CD8-positive, alpha-beta memory T cell (primary cell): ENCODE results near the gene TXNDC5. TPM values are rescaled to one million over a fixed set of nuclear protein-coding genes. Genes with fewer than 3 reads are reported as not detected.

Source experiments
- CTCF ChIA-PET: fragments of 350-600 bp; sonication (Branson Sonifier 250); formaldehyde crosslinking; loops from one replicate; lab custom pipeline; 2021; ENCODE audit warnings: antibody characterized with exemption; lab: Charles Lee
- POLR2A ChIA-PET: fragments of 350-600 bp; sonication (Branson Sonifier 250); formaldehyde crosslinking; loops from one replicate; lab custom pipeline; 2021; ENCODE audit warnings: antibody characterized with exemption; lab: Charles Lee
- DNase-seq, 5 donors: peaks; one replicate each; pipeline versions ENCODE4 v3.0.0 to v3.0.0-alpha.2; 2020 to 2022; ENCODE audit warnings: mixed read lengths in 1 of 5
- H3K27ac ChIP-seq: one replicate; pipeline ENCODE4 v1.7.0; 2013; ENCODE audit warnings: low read depth, mild to moderate bottlenecking, low read length, moderate library complexity
- H3K27me3 ChIP-seq: 2 replicates; pipeline ENCODE4 v1.7.0; 2013; ENCODE audit warnings: low read length, mild to moderate bottlenecking; ENCODE audit not compliant: insufficient read depth, poor library complexity, severe bottlenecking
- H3K36me3 ChIP-seq: 2 replicates; pipeline ENCODE4 v1.7.0; 2013; ENCODE audit warnings: mild to moderate bottlenecking, low read length, moderate library complexity; ENCODE audit not compliant: insufficient read depth
- H3K4me1 ChIP-seq: 2 replicates; pipeline ENCODE4 v1.7.0; 2013; ENCODE audit warnings: mild to moderate bottlenecking, low read length, moderate library complexity; ENCODE audit not compliant: insufficient read depth
- H3K4me3 ChIP-seq: 2 replicates; pipeline ENCODE4 v1.7.0; 2013; ENCODE audit warnings: mild to moderate bottlenecking, low read length
- H3K9me3 ChIP-seq: 2 replicates; pipeline ENCODE4 v1.7.0; 2013; ENCODE audit warnings: mild to moderate bottlenecking, low read length
- H3K27ac Mint-ChIP-seq, 8 donors: one replicate each; pipeline ENCODE4 v1.8.0; 2020 to 2021; ENCODE audit warnings: mixed read lengths in 8 of 8, mild to moderate bottlenecking in 6 of 8, inconsistent platforms in 3 of 8, moderate library complexity in 3 of 8
- H3K27me3 Mint-ChIP-seq, 2 donors: one replicate each; pipeline ENCODE4 v1.8.0; 2020 to 2021; ENCODE audit warnings: mixed read lengths in 2 of 2, mild to moderate bottlenecking in 1 of 2, moderate library complexity in 1 of 2
- H3K36me3 Mint-ChIP-seq, 3 donors: one replicate each; pipeline ENCODE4 v1.8.0; 2020 to 2021; ENCODE audit warnings: mixed read lengths in 3 of 3, inconsistent platforms in 1 of 3, mild to moderate bottlenecking in 1 of 3
- H3K4me1 Mint-ChIP-seq, 3 donors: one replicate each; pipeline ENCODE4 v1.8.0; 2020 to 2021; ENCODE audit warnings: mixed read lengths in 3 of 3, inconsistent platforms in 1 of 3, mild to moderate bottlenecking in 1 of 3
- H3K4me3 Mint-ChIP-seq, 7 donors: one replicate each; pipeline ENCODE4 v1.8.0; 2020 to 2021; ENCODE audit warnings: mixed read lengths in 7 of 7, mild to moderate bottlenecking in 6 of 7, moderate library complexity in 4 of 7, inconsistent platforms in 2 of 7
- H3K9me3 Mint-ChIP-seq, 5 donors: one replicate each; pipeline ENCODE4 v1.8.0; 2020 to 2022; ENCODE audit warnings: mixed read lengths in 5 of 5, mild to moderate bottlenecking in 3 of 5, moderate library complexity in 2 of 5, inconsistent platforms in 1 of 5
- polyA plus RNA-seq: library from polyadenylated mRNA; unstranded; fragments of 300-500 nt; fragmentation: Illumina TruSeq; gene quantifications from one replicate; pipeline ENCODE4 v1.2.3, GENCODE V29; 2021
- total RNA-seq, 2 experiments: library from RNA; stranded (reverse); gene quantifications; one replicate each; pipeline ENCODE4 v1.2.3, GENCODE V29; 2021

The TXNDC5 gene
- total and polyA plus RNA-seq, 3 experiments from 2014 or later: 34.7 to 79.8 (median 77.9) TPM

GRCh38 chr6:7939184-7939863 lies 28.7 kb upstream of the TXNDC5 start:
- Mint-ChIP-seq H3K9me3 (peaks cover 0 to 6% (median 3%) of the 10 kb centered on the region in 5 donors), H3K27me3 (peaks cover 20 to 23% of the 10 kb centered on the region in 2 donors), H3K27ac (no peak overlapping the region), H3K4me3 (no peak overlapping the region), H3K36me3 (no peaks in the 10 kb centered on the region), H3K4me1 (no peaks in the 10 kb centered on the region)
- peaks cover 4% of the 10 kb centered on the region for H3K27me3 ChIP-seq
- no peak overlapping the region for H3K27ac ChIP-seq
- ChIA-PET CTCF (no interaction called here), POLR2A (interaction anchor here (0.5 kb wide), 1 partner anchor 181 kb away, joined by 4 read pairs; no protein-coding TSS in a partner anchor)
- no peaks in the 10 kb centered on the region for H3K36me3 ChIP-seq
- no peak overlapping the region for H3K4me3 ChIP-seq
- no peaks in the 10 kb centered on the region for H3K9me3 ChIP-seq
- no peaks in the 10 kb centered on the region for H3K4me1 ChIP-seq
- DNase-seq: no peak

DNA sequence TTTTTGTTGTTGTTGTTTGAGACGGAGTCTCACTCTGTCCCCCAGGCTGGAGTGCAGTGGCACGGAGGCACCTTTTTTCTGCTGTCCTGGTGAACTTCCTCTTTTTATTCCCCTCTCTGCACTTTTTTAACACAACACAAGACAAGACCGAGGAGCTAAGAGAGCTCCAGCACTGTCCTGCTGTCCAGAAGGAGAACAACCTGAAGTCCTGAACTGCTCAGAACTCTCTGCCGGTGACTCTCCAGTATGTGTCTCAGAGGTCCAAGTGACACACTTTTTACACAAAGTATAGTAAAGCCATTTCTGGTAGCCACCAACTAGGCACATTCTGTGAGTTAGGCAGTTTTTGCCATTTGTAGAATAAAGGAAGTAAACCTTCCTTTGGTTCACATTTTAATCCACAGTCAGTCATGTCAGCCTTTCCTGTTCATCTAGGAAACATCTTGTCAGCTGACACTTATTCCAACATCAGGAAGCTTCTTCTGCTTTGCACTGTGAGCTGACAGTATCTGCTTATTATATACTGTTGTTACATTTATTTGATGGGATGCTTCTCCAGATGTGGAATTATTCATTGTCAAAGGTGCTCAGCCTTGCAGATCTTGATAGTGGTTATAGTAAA lies 28.1 kb upstream of the TXNDC5 start:
- Mint-ChIP-seq H3K4me1 (no peaks in the 10 kb centered on the region), H3K4me3 (no peak overlapping the region), H3K27ac (no peak overlapping the region), H3K27me3 (peaks cover 20 to 23% of the 10 kb centered on the region in 2 donors), H3K36me3 (no peaks in the 10 kb centered on the region), H3K9me3 (peaks cover 0 to 6% (median 0%) of the 10 kb centered on the region in 5 donors)
- Histone ChIP-seq H3K27ac (no peak overlapping the region), H3K27me3 (peaks cover 4% of the 10 kb centered on the region), H3K9me3 (no peaks in the 10 kb centered on the region), H3K4me3 (no peak overlapping the region), H3K4me1 (no peaks in the 10 kb centered on the region), H3K36me3 (no peaks in the 10 kb centered on the region)
- CTCF ChIA-PET: no interaction called here
- DNase-seq: no peak
- POLR2A ChIA-PET: no interaction called here

DNA sequence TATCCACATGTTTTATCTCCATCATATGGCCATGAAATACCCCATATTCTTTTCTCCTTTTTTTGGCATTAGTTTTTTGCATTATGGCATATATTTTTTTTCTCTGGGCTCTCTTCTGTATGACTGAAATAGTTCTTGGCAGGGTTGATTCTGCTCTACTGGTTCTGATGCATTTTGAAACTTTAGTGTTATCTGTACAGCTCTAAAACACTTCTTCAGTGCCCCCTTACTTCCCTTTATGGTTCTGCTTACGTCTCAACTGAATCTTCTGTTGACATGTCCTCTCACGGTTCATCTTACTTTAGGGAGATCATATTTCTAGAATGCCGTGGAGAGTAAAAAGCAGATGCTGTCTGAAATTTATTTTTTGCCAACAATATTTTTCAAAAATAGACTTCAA lies 23.2 kb upstream of the TXNDC5 start:
- Mint-ChIP-seq H3K27me3 (peaks cover 10 to 11% of the 10 kb centered on the region in 2 donors), H3K36me3 (no peaks in the 10 kb centered on the region), H3K27ac (no peak overlapping the region), H3K4me3 (no peak overlapping the region), H3K4me1 (no peaks in the 10 kb centered on the region), H3K9me3 (peaks cover 0 to 3% (median 0%) of the 10 kb centered on the region in 5 donors)
- DNase-seq: no peak
- ChIA-PET CTCF (no interaction called here), POLR2A (no interaction called here)
- Histone ChIP-seq H3K27me3 (no peaks in the 10 kb centered on the region), H3K36me3 (no peaks in the 10 kb centered on the region), H3K4me1 (no peaks in the 10 kb centered on the region), H3K27ac (no peak overlapping the region), H3K4me3 (no peak overlapping the region), H3K9me3 (no peaks in the 10 kb centered on the region)

GRCh38 chr6:7932625-7933024 lies 22.0 kb upstream of the TXNDC5 start:
- CTCF ChIA-PET: no interaction called here

DNA sequence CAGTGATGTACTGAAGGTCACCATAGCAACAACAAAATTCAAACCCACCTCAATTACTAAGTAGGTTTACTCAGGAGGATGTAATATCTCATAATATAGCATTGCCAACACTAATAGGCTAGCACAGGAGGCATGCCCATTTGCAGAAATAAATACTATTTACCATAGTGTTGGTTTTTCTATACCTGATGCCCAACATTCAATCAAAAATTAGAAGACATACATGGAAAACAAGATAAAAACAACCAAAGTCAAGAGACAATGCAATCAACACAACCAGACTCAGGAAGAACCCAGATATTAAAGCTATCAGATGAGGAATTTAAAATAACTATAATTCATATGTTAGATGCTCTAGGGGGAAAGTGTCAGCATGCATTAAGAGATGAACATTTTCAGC lies 14.3 kb upstream of the TXNDC5 start:
- POLR2A ChIA-PET: no interaction called here
- H3K4me3 ChIP-seq: no peak overlapping the region

More at GRCh38 chr6:7932625-7933024, 22.0 kb upstream of the TXNDC5 start:
- POLR2A ChIA-PET: no interaction called here
- Histone ChIP-seq H3K4me3 (no peak overlapping the region), H3K9me3 (no peaks in the 10 kb centered on the region), H3K36me3 (no peaks in the 10 kb centered on the region), H3K4me1 (no peaks in the 10 kb centered on the region), H3K27me3 (no peaks in the 10 kb centered on the region), H3K27ac (no peak overlapping the region)
- Mint-ChIP-seq H3K9me3 (peaks cover 0 to 3% (median 0%) of the 10 kb centered on the region in 5 donors), H3K4me3 (no peak overlapping the region), H3K36me3 (no peaks in the 10 kb centered on the region), H3K27me3 (peaks cover 11 to 17% of the 10 kb centered on the region in 2 donors), H3K27ac (no peak overlapping the region), H3K4me1 (no peaks in the 10 kb centered on the region)
- no peak for DNase-seq

DNA sequence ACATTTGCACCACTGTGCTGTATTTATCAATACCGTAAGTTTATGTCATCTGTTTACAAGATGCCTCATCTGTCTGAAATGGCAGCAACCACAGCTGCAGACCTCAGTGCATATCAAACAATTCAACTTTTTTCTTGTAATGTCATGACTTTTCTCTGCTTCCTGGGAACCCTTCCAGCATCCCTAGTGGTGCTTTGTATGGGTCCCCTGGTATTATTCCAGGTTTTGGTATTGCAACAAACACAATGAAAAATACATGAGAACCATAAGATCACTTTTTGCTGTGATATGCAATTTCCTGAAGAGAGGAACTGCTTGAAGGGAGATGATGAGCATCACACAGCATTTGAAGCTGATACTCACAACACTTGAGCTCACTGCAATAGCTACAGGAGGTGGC lies 12.0 kb upstream of the TXNDC5 start:
- Histone ChIP-seq H3K9me3 (no peaks in the 10 kb centered on the region), H3K27ac (no peak overlapping the region), H3K27me3 (no peaks in the 10 kb centered on the region), H3K36me3 (no peaks in the 10 kb centered on the region), H3K4me3 (no peak overlapping the region), H3K4me1 (no peaks in the 10 kb centered on the region)
- POLR2A ChIA-PET: no interaction called here
- CTCF ChIA-PET: no interaction called here
- no peak for DNase-seq
- Mint-ChIP-seq H3K9me3 (peaks cover 6 to 21% (median 17%) of the 10 kb centered on the region in 5 donors), H3K4me3 (no peak overlapping the region), H3K36me3 (peaks cover 0 to 16% (median 0%) of the 10 kb centered on the region in 3 donors), H3K27me3 (peaks cover 13 to 23% of the 10 kb centered on the region in 2 donors), H3K27ac (no peak overlapping the region), H3K4me1 (no peaks in the 10 kb centered on the region)

More for the DNA sequence above, 14.3 kb upstream of the TXNDC5 start:
- no peak for DNase-seq
- H3K27me3 ChIP-seq: no peaks in the 10 kb centered on the region
- no peaks in the 10 kb centered on the region for H3K9me3 ChIP-seq
- Mint-ChIP-seq H3K36me3 (peaks cover 0 to 16% (median 0%) of the 10 kb centered on the region in 3 donors), H3K27me3 (peaks cover 19 to 20% of the 10 kb centered on the region in 2 donors), H3K27ac (no peak overlapping the region), H3K9me3 (peaks cover 6 to 21% (median 17%) of the 10 kb centered on the region in 5 donors), H3K4me3 (no peak overlapping the region), H3K4me1 (no peaks in the 10 kb centered on the region)
- H3K36me3 ChIP-seq: no peaks in the 10 kb centered on the region
- H3K27ac ChIP-seq: no peak overlapping the region
- CTCF ChIA-PET: interaction anchor here (0.6 kb wide), 1 partner anchor 182 kb away, joined by 3 read pairs; no protein-coding TSS in a partner anchor
- no peaks in the 10 kb centered on the region for H3K4me1 ChIP-seq

- Histone ChIP-seq H3K36me3 (no peaks in the 10 kb centered on the region), H3K4me1 (no peaks in the 10 kb centered on the region), H3K27me3 (no peaks in the 10 kb centered on the region), H3K27ac (no peak overlapping the region), H3K9me3 (no peaks in the 10 kb centered on the region), H3K4me3 (no peak overlapping the region)
- Mint-ChIP-seq H3K27ac (no peak overlapping the region), H3K36me3 (peaks cover 0 to 16% (median 0%) of the 10 kb centered on the region in 3 donors), H3K4me1 (no peaks in the 10 kb centered on the region), H3K27me3 (peaks cover 10 to 23% of the 10 kb centered on the region in 2 donors), H3K9me3 (peaks cover 6 to 21% (median 15%) of the 10 kb centered on the region in 5 donors), H3K4me3 (no peak overlapping the region)
- ChIA-PET POLR2A (no interaction called here), CTCF (no interaction called here)
- no peak for DNase-seq
Observed at GRCh38 chr6:7921632-7922092, 11.1 kb upstream of the TXNDC5 start.

GRCh38 chr6:7921046-7921445 lies 10.5 kb upstream of the TXNDC5 start:
- CTCF ChIA-PET: no interaction called here
- DNase-seq: no peak
- peaks cover 6 to 19% (median 15%) of the 10 kb centered on the region in 5 donors for H3K9me3 Mint-ChIP-seq

More at GRCh38 chr6:7921046-7921445, 10.5 kb upstream of the TXNDC5 start:
- Histone ChIP-seq H3K9me3 (no peaks in the 10 kb centered on the region), H3K4me1 (no peaks in the 10 kb centered on the region), H3K27me3 (no peaks in the 10 kb centered on the region), H3K36me3 (no peaks in the 10 kb centered on the region), H3K27ac (no peak overlapping the region), H3K4me3 (no peak overlapping the region)
- Mint-ChIP-seq H3K36me3 (peaks cover 0 to 16% (median 0%) of the 10 kb centered on the region in 3 donors), H3K27ac (no peak overlapping the region), H3K27me3 (peaks cover 10 to 25% of the 10 kb centered on the region in 2 donors), H3K4me3 (no peak overlapping the region), H3K4me1 (no peaks in the 10 kb centered on the region)
- POLR2A ChIA-PET: no interaction called here
